CD4-positive, alpha-beta T cell (primary cell): Measurements from ENCODE around the gene SND1. TPM values are rescaled to one million over a fixed set of nuclear protein-coding genes. Genes with fewer than 3 reads are reported as not detected.

Experiments
- ATAC-seq: fragments of 200-7000 bp; cut with Tn5 transposase; one replicate; pipeline ENCODE4 v1.10.0; 2022; ENCODE audit warnings: mild to moderate bottlenecking; ENCODE audit not compliant: poor library complexity
- CTCF ChIA-PET: fragments of 350-600 bp; sonication (Branson Sonifier 250); formaldehyde crosslinking; loops from one replicate; lab custom pipeline; 2021; ENCODE audit warnings: antibody characterized with exemption, inconsistent platforms; lab: Charles Lee
- POLR2A ChIA-PET: fragments of 350-600 bp; sonication (Branson Sonifier 250); formaldehyde crosslinking; loops from one replicate; lab custom pipeline; 2021; ENCODE audit warnings: antibody characterized with exemption, inconsistent platforms; lab: Charles Lee
- DNase-seq, 14 experiments: peaks; one replicate each; pipeline ENCODE4 v3.0.0-alpha.2; 2013 to 2020; ENCODE audit warnings: mixed read lengths in 2 of 14
- H3K27ac ChIP-seq, 2 donors: one replicate each; pipeline versions ENCODE4 v1.5.1 to v1.7.0; 2013; ENCODE audit warnings: low read length in 2 of 2, low read depth in 1 of 2, mild to moderate bottlenecking in 1 of 2
- H3K27me3 ChIP-seq, 2 experiments: 1 replicate in 1 of 2; 2 replicates in 1 of 2; pipeline versions ENCODE4 v1.6.1 to v1.7.0; 2013; ENCODE audit warnings: low read length in 2 of 2, control low read depth in 1 of 2, mild to moderate bottlenecking in 1 of 2, moderate library complexity in 1 of 2; ENCODE audit not compliant: insufficient read depth in 2 of 2, control insufficient read depth in 1 of 2
- H3K36me3 ChIP-seq: one replicate; pipeline ENCODE4 v1.6.1; 2013; ENCODE audit warnings: low read length, control low read depth; ENCODE audit not compliant: insufficient read depth
- H3K4me1 ChIP-seq: one replicate; pipeline ENCODE4 v1.6.1; 2013; ENCODE audit warnings: low read length, control low read depth; ENCODE audit not compliant: insufficient read depth
- H3K4me3 ChIP-seq: one replicate; pipeline ENCODE4 v1.5.1; 2013; ENCODE audit warnings: mild to moderate bottlenecking, low read length, moderate library complexity
- H3K9me3 ChIP-seq, 2 experiments: 1 replicate in 1 of 2; 2 replicates in 1 of 2; pipeline versions ENCODE4 v1.6.1 to v1.7.0; 2013; ENCODE audit warnings: low read length in 2 of 2, mild to moderate bottlenecking in 2 of 2, control low read depth in 1 of 2, moderate library complexity in 1 of 2; ENCODE audit not compliant: control insufficient read depth in 1 of 2, insufficient read depth in 1 of 2
- H3K27ac Mint-ChIP-seq: one replicate; pipeline ENCODE4 v1.8.0; 2020; ENCODE audit warnings: mixed read lengths
- H3K27me3 Mint-ChIP-seq: one replicate; pipeline ENCODE4 v1.8.0; 2021; ENCODE audit warnings: mixed read lengths
- H3K36me3 Mint-ChIP-seq: one replicate; pipeline ENCODE4 v1.8.0; 2021; ENCODE audit warnings: low read depth, mixed read lengths
- H3K4me1 Mint-ChIP-seq: one replicate; pipeline ENCODE4 v1.8.0; 2021; ENCODE audit warnings: low read depth, mixed read lengths
- H3K4me3 Mint-ChIP-seq: one replicate; pipeline ENCODE4 v1.8.0; 2020; ENCODE audit warnings: mild to moderate bottlenecking, mixed read lengths
- H3K9me3 Mint-ChIP-seq: one replicate; pipeline ENCODE4 v1.8.0; 2020; ENCODE audit warnings: mixed read lengths
- intact Hi-C, 2 experiments: fragments of 100-400 bp; cut with DNase I in 1 of 2; cut with micrococcal nuclease in 1 of 2; formaldehyde crosslinking; loops; one replicate each; pipeline versions ENCODE4 v1.15.1 to v1.9.0; 2023 to 2025; cut with DNase I, micrococcal nuclease
- total RNA-seq, 174 experiments: library from RNA in 2 of 174; stranded (reverse) in 2 of 174; gene quantifications; one replicate each; pipeline ENCODE4 v1.2.3 and lab custom pipeline; 2021 to 2026
- TF ChIP-seq, protein P1 (sequence below): fragments of 200-600 bp; IDR thresholded peaks from one replicate; pipeline ENCODE4 v1.8.0; 2022; ENCODE audit warnings: antibody characterized with exemption, mild to moderate bottlenecking

SND1 gene
- total RNA-seq, 2 experiments from 2014 or later = 104 to 113 TPM

DNA sequence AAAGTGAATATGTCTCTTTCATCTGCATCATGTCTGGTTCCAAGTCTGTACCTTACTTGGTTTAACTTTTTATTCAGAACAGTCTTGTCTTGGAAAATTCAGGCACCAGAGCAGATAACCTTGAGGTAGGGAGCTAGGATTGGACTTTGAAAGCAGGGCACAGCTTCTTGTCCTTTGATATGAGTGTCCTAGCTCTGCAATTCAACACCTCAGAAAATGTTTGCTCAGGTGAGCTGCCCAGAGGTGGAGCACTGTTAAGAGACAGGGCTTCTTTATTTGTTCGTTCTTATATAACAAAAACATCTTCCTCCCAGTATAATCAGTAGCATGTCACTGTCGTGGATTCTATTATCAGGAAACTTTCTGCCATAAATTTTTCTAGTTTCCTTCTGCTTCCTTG, 260.9 kb downstream of the SND1 start:
- H3K27ac Mint-ChIP-seq = no peak overlapping the region
- Histone ChIP-seq H3K27me3 (no peaks in the 10 kb centered on the region), H3K36me3 (no peaks in the 10 kb centered on the region), H3K27ac (no peak overlapping the region), H3K4me1 (no peaks in the 10 kb centered on the region), H3K4me3 (no peak overlapping the region), H3K9me3 (no peaks in the 10 kb centered on the region)
- ChIA-PET POLR2A (no interaction called here), CTCF (no interaction called here)
- H3K4me1 Mint-ChIP-seq = peaks cover 7% of the 10 kb centered on the region
- intact Hi-C loops = no loop called here
- no peaks in the 10 kb centered on the region for H3K27me3 Mint-ChIP-seq
- TF ChIP-seq, protein P1, sequence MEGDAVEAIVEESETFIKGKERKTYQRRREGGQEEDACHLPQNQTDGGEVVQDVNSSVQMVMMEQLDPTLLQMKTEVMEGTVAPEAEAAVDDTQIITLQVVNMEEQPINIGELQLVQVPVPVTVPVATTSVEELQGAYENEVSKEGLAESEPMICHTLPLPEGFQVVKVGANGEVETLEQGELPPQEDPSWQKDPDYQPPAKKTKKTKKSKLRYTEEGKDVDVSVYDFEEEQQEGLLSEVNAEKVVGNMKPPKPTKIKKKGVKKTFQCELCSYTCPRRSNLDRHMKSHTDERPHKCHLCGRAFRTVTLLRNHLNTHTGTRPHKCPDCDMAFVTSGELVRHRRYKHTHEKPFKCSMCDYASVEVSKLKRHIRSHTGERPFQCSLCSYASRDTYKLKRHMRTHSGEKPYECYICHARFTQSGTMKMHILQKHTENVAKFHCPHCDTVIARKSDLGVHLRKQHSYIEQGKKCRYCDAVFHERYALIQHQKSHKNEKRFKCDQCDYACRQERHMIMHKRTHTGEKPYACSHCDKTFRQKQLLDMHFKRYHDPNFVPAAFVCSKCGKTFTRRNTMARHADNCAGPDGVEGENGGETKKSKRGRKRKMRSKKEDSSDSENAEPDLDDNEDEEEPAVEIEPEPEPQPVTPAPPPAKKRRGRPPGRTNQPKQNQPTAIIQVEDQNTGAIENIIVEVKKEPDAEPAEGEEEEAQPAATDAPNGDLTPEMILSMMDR = no peak
- no peaks in the 10 kb centered on the region for H3K9me3 Mint-ChIP-seq
- ATAC-seq = no peak
- H3K4me3 Mint-ChIP-seq = no peak overlapping the region
- DNase-seq = no peak
- peaks cover 5% of the 10 kb centered on the region for H3K36me3 Mint-ChIP-seq

DNA sequence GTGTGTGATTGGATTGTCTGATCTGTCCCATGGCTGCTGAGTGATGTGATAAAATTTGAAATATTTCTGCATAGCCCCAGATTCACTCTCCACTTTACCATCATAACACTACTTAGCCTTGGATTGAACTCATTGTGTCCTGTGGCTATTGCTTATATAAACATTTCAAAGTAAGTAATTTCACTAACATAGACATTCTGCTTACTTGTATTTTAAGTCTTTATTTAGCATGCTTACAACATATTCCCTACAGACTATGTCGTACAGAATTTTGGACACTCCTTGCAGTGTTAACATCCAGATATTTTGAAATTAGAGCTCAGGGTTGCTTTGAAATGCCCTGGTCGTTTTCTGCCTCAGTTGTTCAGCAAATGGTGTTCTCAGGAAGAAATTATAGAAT, 261.7 kb downstream of the SND1 start:
- POLR2A ChIA-PET = no interaction called here
- H3K27ac ChIP-seq = no peak overlapping the region
- no peaks in the 10 kb centered on the region for H3K36me3 ChIP-seq
- Mint-ChIP-seq H3K4me3 (no peak overlapping the region), H3K4me1 (peaks cover 3% of the 10 kb centered on the region), H3K27me3 (no peaks in the 10 kb centered on the region), H3K27ac (no peak overlapping the region), H3K9me3 (no peaks in the 10 kb centered on the region), H3K36me3 (peaks cover under 1% of the 10 kb centered on the region)
- no peak for DNase-seq
- no peaks in the 10 kb centered on the region for H3K27me3 ChIP-seq
- CTCF ChIA-PET = no interaction called here
- intact Hi-C loops = no loop called here
- no peak overlapping the region for H3K4me3 ChIP-seq
- H3K9me3 ChIP-seq = no peaks in the 10 kb centered on the region
- H3K4me1 ChIP-seq = no peaks in the 10 kb centered on the region
- TF ChIP-seq, protein P1 = no peak
- no peak for ATAC-seq

DNA sequence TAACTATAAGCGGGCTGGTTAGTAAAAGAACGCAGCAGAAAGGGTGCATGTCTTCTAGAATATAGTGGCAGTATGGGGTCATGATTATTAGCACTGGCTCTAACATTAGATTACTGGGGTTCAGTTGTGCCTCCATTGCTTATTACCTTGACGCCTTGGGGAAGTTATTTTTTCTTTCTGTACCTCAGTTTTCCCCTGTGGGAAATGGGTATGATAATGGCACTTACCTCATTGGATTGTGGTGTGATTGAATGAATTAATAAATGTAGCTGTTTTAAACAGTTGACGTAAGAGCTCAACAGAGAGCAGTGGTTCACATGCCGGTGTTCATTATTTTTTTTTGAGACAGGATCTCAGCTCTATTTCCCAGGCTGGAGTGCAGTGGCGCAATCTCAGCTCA, 262.7 kb downstream of the SND1 start:
- Mint-ChIP-seq H3K36me3 (no peaks in the 10 kb centered on the region), H3K27me3 (no peaks in the 10 kb centered on the region)
- POLR2A ChIA-PET = no interaction called here

More for the DNA sequence above, 262.7 kb downstream of the SND1 start:
- TF ChIP-seq, protein P1 = no peak
- CTCF ChIA-PET = no interaction called here
- Histone ChIP-seq H3K27ac (no peak overlapping the region), H3K4me3 (no peak overlapping the region), H3K4me1 (no peaks in the 10 kb centered on the region), H3K9me3 (no peaks in the 10 kb centered on the region), H3K27me3 (no peaks in the 10 kb centered on the region), H3K36me3 (no peaks in the 10 kb centered on the region)
- DNase-seq (no peak), ATAC-seq (no peak)
- intact Hi-C loops = no loop called here
- Mint-ChIP-seq H3K27ac (no peak overlapping the region), H3K9me3 (no peaks in the 10 kb centered on the region), H3K4me1 (no peaks in the 10 kb centered on the region), H3K4me3 (no peak overlapping the region)
